Hematopoietic multipotent progenitor cell treated with erythropoietin and hydrocortisone succinate and interleukin-3 and kit ligand, for 17 days (in vitro differentiated cells): ENCODE measurements around the gene ARPP21.

ENCODE experiments used
- DNase-seq: peaks from one replicate; pipeline ENCODE4 v3.0.0-alpha.2; 2015; ENCODE audit warnings: low spot score

Gene ARPP21

GRCh38 chr3:35641920-35642527 lies 2.7 kb downstream of the ARPP21 start:
- DNase-seq = no peak

GRCh38 chr3:35643495-35643894 lies 4.2 kb downstream of the ARPP21 start:
- no peak for DNase-seq

- no peak for DNase-seq
These were observed 5.1 kb downstream of the ARPP21 start for GRCh38 chr3:35644451-35644850.

GRCh38 chr3:35645189-35645588 lies 5.9 kb downstream of the ARPP21 start:
- no peak for DNase-seq

- DNase-seq = no peak
These were observed 6.8 kb downstream of the ARPP21 start for GRCh38 chr3:35646081-35646480.

- no peak for DNase-seq
These were observed 8.1 kb downstream of the ARPP21 start for GRCh38 chr3:35647461-35647860.

GRCh38 chr3:35648347-35648746 lies 9.0 kb downstream of the ARPP21 start:
- DNase-seq = no peak

GRCh38 chr3:35649405-35649804 lies 10.1 kb downstream of the ARPP21 start:
- no peak for DNase-seq

- DNase-seq = no peak
These were observed 12.1 kb downstream of the ARPP21 start for GRCh38 chr3:35651426-35651825.

GRCh38 chr3:35651851-35652250 lies 12.5 kb downstream of the ARPP21 start:
- DNase-seq = no peak

GRCh38 chr3:35653347-35653746 lies 14.0 kb downstream of the ARPP21 start:
- DNase-seq = no peak

- DNase-seq = no peak
These were observed 15.2 kb downstream of the ARPP21 start for GRCh38 chr3:35654476-35654875.

GRCh38 chr3:35658686-35659085 lies 19.4 kb downstream of the ARPP21 start:
- no peak for DNase-seq

- DNase-seq = no peak
These were observed 20.4 kb downstream of the ARPP21 start for GRCh38 chr3:35659768-35660167.

GRCh38 chr3:35663471-35663870 lies 24.1 kb downstream of the ARPP21 start:
- no peak for DNase-seq

GRCh38 chr3:35664460-35664919 lies 25.2 kb downstream of the ARPP21 start:
- no peak for DNase-seq

- DNase-seq = no peak
These were observed 26.2 kb downstream of the ARPP21 start for GRCh38 chr3:35665390-35666055.

GRCh38 chr3:35666888-35667287 lies 27.6 kb downstream of the ARPP21 start:
- DNase-seq = no peak

- DNase-seq = no peak
These were observed 31.2 kb downstream of the ARPP21 start for GRCh38 chr3:35670408-35670965.

GRCh38 chr3:35671483-35671882 lies 32.2 kb downstream of the ARPP21 start:
- DNase-seq = no peak

- DNase-seq = no peak
These were observed 33.7 kb downstream of the ARPP21 start for GRCh38 chr3:35673017-35673416.

- no peak for DNase-seq
These were observed 35.3 kb downstream of the ARPP21 start for GRCh38 chr3:35674451-35675109.

- no peak for DNase-seq
These were observed 35.9 kb downstream of the ARPP21 start for GRCh38 chr3:35675206-35675605.
